GM12878 (cell line): ENCODE measurements around the gene LRRN4CL. TPM values are rescaled to one million over a fixed set of nuclear protein-coding genes. Genes with fewer than 3 reads are reported as not detected.
A peak's percentile ranks its signal among the peaks of the same experiment; 100 is the strongest.

Source experiments
- CHD1 ChIP-seq: IDR thresholded peaks from 2 replicates; pipeline ENCODE4 v1.6.1; 2012; ENCODE audit warnings: low read depth, low read length, improper control_type of control experiment
- CHD2 ChIP-seq: IDR thresholded peaks from 2 replicates; pipeline ENCODE4 v1.6.1; 2011; ENCODE audit warnings: low read depth, low read length, improper control_type of control experiment, borderline replicate concordance
- CUX1 ChIP-seq: IDR thresholded peaks from 2 replicates; pipeline ENCODE4 v1.6.1; 2012; ENCODE audit warnings: improper control_type of control experiment, low read depth, low read length; ENCODE audit not compliant: insufficient replicate concordance
- HDAC2 ChIP-seq: fragments of 200-600 bp; sonication (generic); IDR thresholded peaks from 2 replicates; pipeline ENCODE4 v1.6.1; 2017
- NKRF ChIP-seq: fragments of 450-650 bp; conservative IDR thresholded peaks from 2 replicates; pipeline ENCODE4 v1.6.1; 2017; ENCODE audit warnings: mild to moderate bottlenecking, moderate library complexity
- NR2C1 ChIP-seq: fragments of 450-650 bp; IDR thresholded peaks from 2 replicates; pipeline ENCODE4 v1.6.1; 2017; ENCODE audit warnings: antibody characterized with exemption, mild to moderate bottlenecking, moderate library complexity
- POU2F2 ChIP-seq: IDR thresholded peaks from 3 replicates; pipeline ENCODE4 v1.6.1; 2011; ENCODE audit warnings: low read depth, mild to moderate bottlenecking, low read length, borderline replicate concordance
- TAF1 ChIP-seq: IDR thresholded peaks from 2 replicates; pipeline ENCODE4 v1.6.1; 2011; ENCODE audit warnings: mild to moderate bottlenecking, low read depth, low read length, borderline replicate concordance
- ZBTB40 ChIP-seq: fragments of 450-650 bp; IDR thresholded peaks from 2 replicates; pipeline ENCODE4 v1.6.1; 2016; ENCODE audit warnings: mild to moderate bottlenecking, moderate library complexity, borderline replicate concordance
- ZNF622 ChIP-seq: fragments of 450-650 bp; IDR thresholded peaks from 2 replicates; pipeline ENCODE4 v1.6.1; 2017; ENCODE audit warnings: mild to moderate bottlenecking, inconsistent platforms
- polyA plus RNA-seq, 11 experiments: library from polyadenylated mRNA; depleted of rRNA in 4 of 11; unstranded in 6 of 11; stranded (reverse) in 5 of 11; fragments of >200 nt; fragmentation: Nextera tagmentation in 4 of 11; fragmentation: Illumina TruSeq in 1 of 11; extraction: Ambion mirVana in 4 of 11; extraction: Trizol in 1 of 11; gene quantifications; 1 replicate in 1 of 11; 2 replicates in 10 of 11; pipeline versions ENCODE4 v1.2.1 to v1.2.3, GENCODE V29; 2011 to 2016; ENCODE audit warnings: inconsistent platforms in 2 of 11, missing spikeins in 2 of 11, low read depth in 1 of 11
- total RNA-seq, 4 experiments: library from RNA; depleted of rRNA in 3 of 4; stranded (reverse); fragments of >200 nt in 3 of 4; fragmentation: Illumina TruSeq in 1 of 4; extraction: Trizol in 1 of 4; gene quantifications; 2 replicates each; pipeline versions ENCODE4 v1.2.1 to v1.2.3, GENCODE V29; 2013 to 2021
- TF ChIP-seq, protein P1 (sequence below): fragments of 450-650 bp; IDR thresholded peaks from 2 replicates; pipeline ENCODE4 v1.6.1; 2017; ENCODE audit warnings: mild to moderate bottlenecking, low read depth, inconsistent platforms; ENCODE audit not compliant: poor library complexity, severe bottlenecking
- TF ChIP-seq, protein P2 (sequence below): IDR thresholded peaks from 2 replicates; pipeline ENCODE4 v1.6.1; 2011; ENCODE audit warnings: borderline replicate concordance, low read depth, mild to moderate bottlenecking, moderate library complexity, low read length; ENCODE audit not compliant: insufficient read depth, poor library complexity, severe bottlenecking

LRRN4CL gene
- total and polyA plus RNA-seq, 10 of the 15 experiments (the other 5 are each of a cell fraction or from before 2014, with no cell fraction given) = 0.01 to 0.06 TPM; not detected in 8

GRCh38 chr11:62671608-62672389, 17.5 kb downstream of the LRRN4CL start, which contains the start of the genes LBHD1 and UQCC3 (continued):
- TF ChIP-seq CHD2 (no peak), CUX1 (no peak), ZNF622 (no peak), ZBTB40 (peak; percentile 86; the same call in 1 of the 2 replicates), HDAC2 (no peak), TAF1 (peak; percentile 74), NKRF (peak; percentile 62), POU2F2 (peak; percentile 72; the same call in 2 of the 3 replicates), NR2C1 (peak; percentile 88), CHD1 (no peak)
- TF ChIP-seq, protein P1, sequence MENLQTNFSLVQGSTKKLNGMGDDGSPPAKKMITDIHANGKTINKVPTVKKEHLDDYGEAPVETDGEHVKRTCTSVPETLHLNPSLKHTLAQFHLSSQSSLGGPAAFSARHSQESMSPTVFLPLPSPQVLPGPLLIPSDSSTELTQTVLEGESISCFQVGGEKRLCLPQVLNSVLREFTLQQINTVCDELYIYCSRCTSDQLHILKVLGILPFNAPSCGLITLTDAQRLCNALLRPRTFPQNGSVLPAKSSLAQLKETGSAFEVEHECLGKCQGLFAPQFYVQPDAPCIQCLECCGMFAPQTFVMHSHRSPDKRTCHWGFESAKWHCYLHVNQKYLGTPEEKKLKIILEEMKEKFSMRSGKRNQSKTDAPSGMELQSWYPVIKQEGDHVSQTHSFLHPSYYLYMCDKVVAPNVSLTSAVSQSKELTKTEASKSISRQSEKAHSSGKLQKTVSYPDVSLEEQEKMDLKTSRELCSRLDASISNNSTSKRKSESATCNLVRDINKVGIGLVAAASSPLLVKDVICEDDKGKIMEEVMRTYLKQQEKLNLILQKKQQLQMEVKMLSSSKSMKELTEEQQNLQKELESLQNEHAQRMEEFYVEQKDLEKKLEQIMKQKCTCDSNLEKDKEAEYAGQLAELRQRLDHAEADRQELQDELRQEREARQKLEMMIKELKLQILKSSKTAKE = no peak
- TF ChIP-seq, protein P2, sequence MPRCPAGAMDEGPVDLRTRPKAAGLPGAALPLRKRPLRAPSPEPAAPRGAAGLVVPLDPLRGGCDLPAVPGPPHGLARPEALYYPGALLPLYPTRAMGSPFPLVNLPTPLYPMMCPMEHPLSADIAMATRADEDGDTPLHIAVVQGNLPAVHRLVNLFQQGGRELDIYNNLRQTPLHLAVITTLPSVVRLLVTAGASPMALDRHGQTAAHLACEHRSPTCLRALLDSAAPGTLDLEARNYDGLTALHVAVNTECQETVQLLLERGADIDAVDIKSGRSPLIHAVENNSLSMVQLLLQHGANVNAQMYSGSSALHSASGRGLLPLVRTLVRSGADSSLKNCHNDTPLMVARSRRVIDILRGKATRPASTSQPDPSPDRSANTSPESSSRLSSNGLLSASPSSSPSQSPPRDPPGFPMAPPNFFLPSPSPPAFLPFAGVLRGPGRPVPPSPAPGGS = no peak
